HG02938 (cell line): ENCODE results near the gene GFOD1.
A peak's percentile ranks its signal among the peaks of the same experiment; 100 is the strongest.

Experiments
- ATAC-seq: cut with Tn5 transposase; IDR thresholded peaks from one replicate; pipeline ENCODE4 v1.9.1; 2021; ENCODE audit warnings: mild to moderate bottlenecking, moderate library complexity; ENCODE audit not compliant: unreplicated experiment

GFOD1 gene

GRCh38 chr6:13360671-13361540 lies 126.5 kb downstream of the GFOD1 start:
- ATAC-seq, result no peak

GRCh38 chr6:13359287-13359686 lies 128.1 kb downstream of the GFOD1 start:
- ATAC-seq, result no peak

- no peak for ATAC-seq
Measured at GRCh38 chr6:13358511-13358910, 128.9 kb downstream of the GFOD1 start.

- no peak for ATAC-seq
Measured at GRCh38 chr6:13357551-13358075, 129.8 kb downstream of the GFOD1 start.

GRCh38 chr6:13355999-13356785 lies 131.2 kb downstream of the GFOD1 start:
- ATAC-seq, result peak; percentile 90

GRCh38 chr6:13355043-13355945 lies 132.1 kb downstream of the GFOD1 start:
- ATAC-seq, result peak; percentile 39

GRCh38 chr6:13354331-13355042 lies 132.9 kb downstream of the GFOD1 start:
- no peak for ATAC-seq

GRCh38 chr6:13352165-13352564 lies 135.2 kb downstream of the GFOD1 start:
- ATAC-seq, result no peak

GRCh38 chr6:13351271-13351670 lies 136.1 kb downstream of the GFOD1 start:
- no peak for ATAC-seq

GRCh38 chr6:13349811-13350506 lies 137.4 kb downstream of the GFOD1 start:
- ATAC-seq, result no peak

GRCh38 chr6:13348334-13349113 lies 138.9 kb downstream of the GFOD1 start:
- no peak for ATAC-seq

- ATAC-seq, result no peak
Measured at GRCh38 chr6:13346245-13346644, 141.2 kb downstream of the GFOD1 start.

GRCh38 chr6:13342414-13343019 lies 144.9 kb downstream of the GFOD1 start:
- ATAC-seq, result no peak

GRCh38 chr6:13339863-13340630 lies 147.4 kb downstream of the GFOD1 start:
- no peak for ATAC-seq

GRCh38 chr6:13338038-13338437 lies 149.4 kb downstream of the GFOD1 start:
- no peak for ATAC-seq

GRCh38 chr6:13336553-13336952 lies 150.8 kb downstream of the GFOD1 start:
- no peak for ATAC-seq

- no peak for ATAC-seq
Measured at GRCh38 chr6:13334953-13335352, 152.4 kb downstream of the GFOD1 start.

GRCh38 chr6:13332349-13332706 lies 155.1 kb downstream of the GFOD1 start:
- ATAC-seq, result no peak
